GM21390 (cell line): Measurements from ENCODE around the gene GRIK2.

ENCODE experiments used
- ATAC-seq: cut with Tn5 transposase; IDR thresholded peaks from one replicate; pipeline ENCODE4 v1.9.1; 2021; ENCODE audit not compliant: unreplicated experiment

Gene GRIK2

GRCh38 chr6:101453221-101453620, 59.7 kb downstream of the GRIK2 start:
- no peak for ATAC-seq

- no peak for ATAC-seq
Observed at GRCh38 chr6:101454106-101454676, 60.7 kb downstream of the GRIK2 start.

DNA sequence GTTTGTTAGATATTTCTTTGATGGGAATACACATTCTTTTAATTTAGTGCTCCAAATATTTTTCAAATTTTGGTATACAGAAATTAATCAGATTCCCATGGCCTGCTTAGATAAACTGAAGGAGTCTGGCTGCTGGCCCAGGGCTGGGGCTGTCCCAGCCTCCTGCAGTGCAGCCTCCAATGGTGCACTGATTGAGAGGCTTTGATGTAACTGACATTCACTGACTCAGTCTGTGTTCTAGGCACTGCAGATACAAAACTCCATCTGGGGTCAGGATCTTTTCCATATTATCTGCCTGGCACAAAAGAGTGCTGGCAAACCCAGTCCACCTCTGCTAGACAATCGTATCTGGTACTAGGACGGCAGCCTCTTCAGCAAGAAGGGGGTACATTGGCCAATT, 64.8 kb downstream of the GRIK2 start:
- no peak for ATAC-seq

DNA sequence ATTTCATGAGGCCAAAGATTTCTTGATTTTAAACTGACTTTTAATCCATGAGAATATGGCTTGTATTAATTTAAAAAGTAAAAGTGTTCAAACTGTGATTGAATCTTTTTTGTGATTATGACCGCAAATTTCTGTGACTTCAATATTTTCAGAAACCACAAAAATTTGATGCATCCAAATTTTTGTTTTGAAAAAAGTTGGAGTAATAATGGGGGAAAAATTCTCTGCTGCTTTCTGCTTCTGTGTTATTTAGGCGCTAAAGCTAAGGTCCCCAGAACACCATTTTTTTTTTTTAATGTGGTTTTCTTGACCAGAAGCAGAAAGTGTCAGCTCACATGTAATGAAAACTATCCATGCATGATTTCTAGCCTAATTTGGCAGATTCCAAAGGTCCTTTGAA, 65.3 kb downstream of the GRIK2 start:
- ATAC-seq = no peak

DNA sequence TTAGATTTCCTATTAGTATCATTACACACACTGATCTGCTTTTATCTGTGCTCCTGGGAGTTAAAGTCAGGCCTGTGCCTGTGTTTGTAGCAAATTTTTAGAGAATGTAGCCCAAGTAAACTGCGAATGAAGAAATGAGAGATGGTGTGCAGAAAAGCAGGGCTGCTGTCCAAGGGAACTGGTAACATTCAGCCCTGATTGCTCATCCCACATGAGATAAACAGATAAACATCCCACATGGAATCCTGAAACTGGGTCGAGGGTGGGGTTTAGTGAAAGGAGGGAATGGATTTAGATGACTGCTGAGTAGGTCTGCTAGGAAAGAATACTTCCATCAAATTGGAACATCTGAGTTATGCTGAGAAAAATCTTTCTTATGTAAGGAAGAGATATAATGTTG, 69.1 kb downstream of the GRIK2 start:
- no peak for ATAC-seq

DNA sequence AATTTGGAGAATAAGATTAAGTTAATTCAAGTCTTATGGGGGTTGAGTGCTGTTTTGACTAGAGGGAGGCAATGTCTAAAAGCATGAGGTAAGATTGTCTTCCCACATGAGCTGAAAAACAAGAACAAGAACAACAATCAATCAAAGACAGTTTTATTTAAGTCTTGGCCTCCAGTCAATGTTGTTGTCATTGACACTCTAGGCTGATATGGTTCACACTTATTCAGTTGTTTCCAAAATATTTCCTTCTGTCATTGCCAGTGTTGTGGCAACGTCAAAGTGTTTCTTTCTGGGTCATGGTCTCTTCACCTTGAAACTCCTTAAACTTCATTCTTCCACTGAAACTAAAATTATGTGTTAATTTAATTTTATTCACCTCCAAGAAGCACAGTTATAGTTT, 72.4 kb downstream of the GRIK2 start:
- ATAC-seq = no peak

DNA sequence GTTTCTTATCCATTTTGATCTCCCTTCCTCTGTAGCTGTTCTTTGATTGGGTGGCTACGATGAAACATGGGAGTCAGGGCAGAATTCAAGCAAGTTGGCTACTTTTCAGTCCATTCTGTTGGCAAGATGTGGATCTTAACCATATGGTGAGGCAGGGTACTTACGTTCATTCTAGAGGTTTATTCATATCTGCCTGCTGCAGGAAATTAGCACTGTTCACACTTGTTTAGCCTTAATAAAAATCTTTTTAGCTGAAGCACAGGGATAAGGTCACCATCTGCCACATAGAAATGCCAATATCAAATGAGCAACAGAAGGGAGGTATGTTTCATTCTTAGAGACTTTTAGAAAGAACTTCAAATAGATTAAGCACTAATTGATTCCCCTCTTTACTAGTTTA, 83.9 kb downstream of the GRIK2 start:
- no peak for ATAC-seq

GRCh38 chr6:101478891-101479290, 85.4 kb downstream of the GRIK2 start:
- no peak for ATAC-seq

GRCh38 chr6:101482606-101483005, 89.1 kb downstream of the GRIK2 start:
- no peak for ATAC-seq

DNA sequence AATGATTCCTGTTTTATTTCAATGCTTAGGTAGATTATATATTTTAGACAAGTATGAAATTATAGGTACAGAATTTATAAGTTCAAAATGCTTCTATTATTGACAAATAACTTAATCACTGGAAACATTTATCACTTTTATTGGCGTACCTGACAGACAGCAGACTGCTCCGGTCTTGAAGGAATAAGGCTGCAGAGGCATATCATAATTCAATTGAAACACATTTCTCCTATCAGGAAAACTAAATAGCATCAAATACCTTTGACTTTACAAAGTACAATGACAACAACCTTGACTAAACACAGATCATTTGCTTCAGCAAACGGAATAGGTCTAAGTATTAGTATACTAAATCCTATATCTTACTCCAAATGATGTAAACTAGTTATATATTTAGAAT, 91.3 kb downstream of the GRIK2 start:
- ATAC-seq = no peak

DNA sequence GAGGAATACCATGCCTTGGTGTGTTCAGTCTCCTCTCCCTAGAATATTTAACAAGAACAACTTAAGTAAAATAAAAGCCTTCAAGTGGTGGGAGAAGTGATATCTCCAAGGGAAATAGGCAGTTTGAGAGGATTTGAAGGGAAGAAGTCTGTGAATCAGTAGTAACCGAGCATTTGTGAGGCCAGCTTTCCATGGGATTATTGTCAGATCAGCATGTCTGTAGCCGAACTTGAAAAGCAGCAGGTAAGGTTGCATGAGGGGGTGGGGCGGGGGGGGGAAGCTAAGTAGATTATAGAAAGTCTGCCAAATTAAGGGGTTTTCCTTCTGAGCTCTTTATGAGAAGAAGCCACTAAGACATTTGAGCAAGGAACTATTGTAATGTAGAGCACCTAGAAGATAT, 92.6 kb downstream of the GRIK2 start:
- no peak for ATAC-seq

DNA sequence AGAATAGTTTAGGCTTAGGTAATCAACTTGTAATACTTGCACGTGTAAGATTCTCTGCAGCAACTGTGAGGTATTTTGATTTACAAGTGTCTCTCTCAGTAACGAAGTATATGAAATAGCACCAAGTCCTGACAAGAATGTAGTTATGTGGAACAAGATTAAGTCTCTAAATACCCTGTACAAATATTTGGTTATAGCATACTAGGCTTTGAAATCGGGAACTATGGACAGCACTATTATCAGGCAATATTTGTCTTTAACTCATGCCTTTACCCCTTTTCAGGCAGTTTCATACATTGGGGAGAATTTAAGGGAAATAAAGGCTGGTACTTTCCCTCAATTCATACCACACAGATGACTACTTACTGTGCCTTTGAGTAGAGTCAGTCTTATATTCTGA, 93.2 kb downstream of the GRIK2 start:
- no peak for ATAC-seq

GRCh38 chr6:101489456-101489855, 95.9 kb downstream of the GRIK2 start:
- ATAC-seq = no peak

DNA sequence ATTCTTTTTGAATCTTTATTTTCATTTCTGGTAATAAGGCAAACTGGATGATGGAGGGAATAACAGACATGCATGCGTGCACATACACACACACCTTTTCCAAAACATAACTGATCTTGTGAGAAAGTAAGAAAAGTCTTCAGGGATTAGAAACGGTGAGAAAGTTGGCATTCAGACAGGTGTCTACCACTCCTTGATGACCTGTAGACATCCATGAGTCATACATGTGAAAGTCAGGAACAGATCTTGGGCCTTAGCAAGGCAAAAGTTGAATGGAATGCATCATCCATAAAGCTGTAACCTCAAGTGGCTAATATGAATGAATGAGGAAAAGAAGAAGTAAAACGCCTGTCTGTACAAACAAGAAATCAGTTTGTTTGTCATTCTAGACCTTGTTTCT, 97.3 kb downstream of the GRIK2 start:
- ATAC-seq = no peak

- no peak for ATAC-seq
Observed at GRCh38 chr6:101502818-101503217, 109.3 kb downstream of the GRIK2 start.

GRCh38 chr6:101509536-101509935, 116.0 kb downstream of the GRIK2 start:
- ATAC-seq = no peak

DNA sequence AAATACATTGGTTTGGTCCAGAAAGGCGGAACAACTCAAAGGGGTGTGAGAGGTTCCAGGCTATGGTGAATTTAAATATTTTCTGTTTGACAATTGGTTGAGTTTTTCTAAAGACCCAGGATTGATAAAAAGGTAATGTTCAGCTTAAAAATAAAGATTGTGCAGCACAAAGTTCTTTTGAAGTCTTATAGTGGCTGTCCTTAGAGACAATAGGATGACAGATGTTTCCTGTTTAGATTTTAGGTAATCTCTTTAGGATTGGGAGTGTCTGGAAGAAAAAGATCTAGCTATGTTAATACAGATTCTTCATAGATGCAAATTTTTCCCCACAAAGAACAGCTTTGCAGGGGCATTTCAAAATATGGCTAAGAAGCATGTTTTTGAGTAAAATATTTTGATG, 119.7 kb downstream of the GRIK2 start:
- ATAC-seq = no peak

DNA sequence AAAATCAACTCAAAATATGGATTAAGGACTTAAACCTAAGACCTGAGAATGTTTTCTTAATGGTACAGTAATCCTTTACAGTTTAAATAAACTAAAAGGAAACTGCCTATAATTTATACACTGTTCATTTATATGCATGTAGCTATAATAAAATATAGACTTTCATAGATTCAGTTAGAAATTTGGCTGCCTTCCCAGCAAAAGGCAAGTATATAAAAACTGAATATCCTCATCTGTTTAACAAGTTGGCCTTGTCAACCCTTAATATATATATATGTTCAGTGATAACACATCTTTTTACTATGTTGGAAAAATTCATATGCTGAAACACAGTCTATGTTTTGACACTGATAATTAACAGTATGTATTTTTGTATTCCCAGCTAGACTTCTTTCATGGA, 123.1 kb downstream of the GRIK2 start:
- ATAC-seq = no peak

DNA sequence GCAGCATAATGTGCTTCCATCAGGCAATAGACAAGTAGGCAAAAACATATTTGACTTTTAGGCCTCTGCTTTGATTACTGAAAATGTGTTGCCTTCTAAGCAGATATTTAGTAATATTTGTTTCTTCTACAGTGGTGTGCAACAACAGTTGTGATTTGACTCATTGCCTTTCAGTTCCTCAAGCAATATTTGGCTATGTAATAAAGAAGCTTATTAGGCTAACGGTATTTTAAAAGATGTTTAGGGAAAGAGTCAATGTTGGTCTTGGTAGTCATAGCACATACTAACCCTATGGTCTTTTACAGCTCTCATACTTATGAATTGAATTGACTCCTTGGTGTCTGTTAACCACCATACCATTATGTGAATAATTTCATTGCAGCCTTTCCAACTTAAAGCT, 124.1 kb downstream of the GRIK2 start:
- no peak for ATAC-seq

DNA sequence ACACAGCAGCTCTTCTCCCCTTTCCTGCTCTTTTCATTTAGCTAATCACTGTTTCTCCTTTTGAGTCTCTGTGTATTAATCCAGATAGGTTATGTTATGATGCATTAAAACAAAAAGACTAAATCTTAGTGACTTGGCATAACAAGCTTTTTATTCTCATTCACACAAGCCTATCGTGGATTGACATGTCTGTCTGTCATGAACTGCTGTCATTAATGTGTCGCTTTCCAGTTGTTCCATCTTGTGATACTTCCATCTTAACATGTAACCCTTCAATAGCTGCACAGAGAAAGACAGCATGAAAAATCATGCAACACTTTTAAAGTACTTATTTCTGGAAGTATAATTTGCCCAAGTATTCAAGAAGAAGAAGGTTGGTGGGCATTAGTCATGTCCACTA, 128.7 kb downstream of the GRIK2 start:
- ATAC-seq = no peak

GRCh38 chr6:101527467-101527866, 134.0 kb downstream of the GRIK2 start:
- ATAC-seq = no peak

DNA sequence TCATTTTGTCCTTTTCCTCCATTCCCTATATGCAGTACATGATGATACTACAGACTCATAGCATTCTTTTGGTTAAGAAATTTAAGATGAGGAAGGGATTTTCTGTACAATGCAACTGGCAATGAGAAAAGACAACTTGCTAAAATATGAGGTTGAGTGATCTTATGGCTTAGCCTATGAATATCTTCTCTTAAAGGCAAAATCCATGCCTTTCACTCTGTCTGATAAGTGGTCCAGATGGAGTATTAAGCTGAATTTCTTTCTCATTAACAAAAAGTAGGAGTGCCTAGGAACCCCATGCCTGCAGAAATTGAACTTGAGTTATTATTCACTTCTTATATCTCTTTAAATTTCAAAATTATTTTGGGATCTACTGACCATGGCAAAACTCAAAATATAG, 135.3 kb downstream of the GRIK2 start:
- ATAC-seq = no peak

DNA sequence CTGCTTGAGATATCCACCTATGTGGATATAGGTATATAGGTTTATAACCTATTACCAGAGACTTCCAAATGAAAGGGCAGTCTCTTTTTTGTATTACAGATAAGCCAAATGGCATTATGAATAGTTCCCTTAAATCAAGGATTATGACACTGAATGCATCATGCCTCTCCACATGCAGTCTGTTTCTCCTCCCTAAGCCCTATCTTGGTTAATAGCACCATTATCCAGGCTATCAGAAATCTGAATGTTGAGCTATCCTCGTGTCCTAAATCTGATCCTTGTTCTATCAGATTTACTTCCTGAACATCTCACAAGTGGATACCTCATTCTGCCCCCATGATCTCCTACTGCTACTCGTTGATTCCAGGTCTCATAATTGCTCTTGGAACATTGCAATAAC, 138.0 kb downstream of the GRIK2 start:
- no peak for ATAC-seq

DNA sequence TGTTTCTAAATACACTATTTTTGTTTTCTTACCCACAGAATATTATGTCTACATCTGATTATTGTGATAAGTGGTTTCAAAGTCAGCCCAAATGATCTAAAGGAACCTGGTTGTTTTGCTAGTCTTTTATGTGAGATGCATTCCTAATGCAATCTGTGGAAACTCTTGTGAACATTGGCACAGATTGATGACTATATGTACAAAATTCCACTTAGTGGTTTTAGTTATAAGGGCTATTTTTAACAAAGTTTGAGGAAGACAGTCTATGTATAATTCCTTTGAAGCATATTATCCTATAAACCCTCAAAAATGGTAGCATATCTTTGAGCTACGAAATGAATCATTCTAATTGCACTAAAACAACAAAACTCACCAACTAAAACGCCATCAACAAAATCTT, 140.9 kb downstream of the GRIK2 start:
- ATAC-seq = no peak
